ENCODE data around the gene AURKAIP1.

The AURKAIP1 gene

DNA sequence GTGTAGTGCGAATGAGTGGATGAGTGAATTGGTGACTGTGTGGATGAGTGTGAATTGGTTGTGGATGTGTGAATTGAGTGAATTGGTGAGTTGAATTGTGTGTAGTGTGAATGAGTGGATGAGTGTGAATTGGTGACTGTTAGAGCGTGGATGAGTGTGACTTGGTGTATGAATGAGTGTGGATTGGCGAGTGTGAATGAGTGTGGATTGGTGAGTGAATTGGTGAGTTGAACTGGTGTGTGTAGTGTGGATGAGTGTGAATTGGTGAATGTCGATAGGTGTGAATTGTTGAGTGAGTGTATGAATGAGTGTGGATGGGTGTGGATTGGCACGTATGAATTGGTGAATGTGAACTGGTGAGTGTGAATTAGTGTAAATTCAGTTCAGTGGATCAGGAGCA is 7.7 kb downstream of the AURKAIP1 start:
- Histone ChIP-seq H3K4me3 (no peak overlapping the region), H3K27ac (no peak overlapping the region)

DNA sequence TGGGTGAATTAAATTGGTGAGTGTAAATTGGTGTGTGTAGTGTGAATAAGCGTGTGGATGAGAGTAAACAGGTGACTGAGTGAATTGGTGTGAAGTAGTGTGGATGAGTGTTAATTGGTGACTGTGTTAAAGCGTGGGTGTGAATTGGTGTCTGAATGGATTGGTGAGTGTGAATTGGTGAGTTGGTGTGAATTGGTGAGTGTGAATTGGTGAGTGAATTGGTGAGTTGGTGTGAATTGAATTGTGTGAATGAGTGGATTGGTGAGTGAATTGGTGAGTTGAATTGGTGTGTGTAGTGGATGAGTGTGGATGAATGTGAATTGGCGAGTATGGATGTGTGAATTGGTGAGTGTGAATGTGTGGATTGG is 8.3 kb downstream of the AURKAIP1 start:
- no peak overlapping the region for H3K27ac ChIP-seq

DNA sequence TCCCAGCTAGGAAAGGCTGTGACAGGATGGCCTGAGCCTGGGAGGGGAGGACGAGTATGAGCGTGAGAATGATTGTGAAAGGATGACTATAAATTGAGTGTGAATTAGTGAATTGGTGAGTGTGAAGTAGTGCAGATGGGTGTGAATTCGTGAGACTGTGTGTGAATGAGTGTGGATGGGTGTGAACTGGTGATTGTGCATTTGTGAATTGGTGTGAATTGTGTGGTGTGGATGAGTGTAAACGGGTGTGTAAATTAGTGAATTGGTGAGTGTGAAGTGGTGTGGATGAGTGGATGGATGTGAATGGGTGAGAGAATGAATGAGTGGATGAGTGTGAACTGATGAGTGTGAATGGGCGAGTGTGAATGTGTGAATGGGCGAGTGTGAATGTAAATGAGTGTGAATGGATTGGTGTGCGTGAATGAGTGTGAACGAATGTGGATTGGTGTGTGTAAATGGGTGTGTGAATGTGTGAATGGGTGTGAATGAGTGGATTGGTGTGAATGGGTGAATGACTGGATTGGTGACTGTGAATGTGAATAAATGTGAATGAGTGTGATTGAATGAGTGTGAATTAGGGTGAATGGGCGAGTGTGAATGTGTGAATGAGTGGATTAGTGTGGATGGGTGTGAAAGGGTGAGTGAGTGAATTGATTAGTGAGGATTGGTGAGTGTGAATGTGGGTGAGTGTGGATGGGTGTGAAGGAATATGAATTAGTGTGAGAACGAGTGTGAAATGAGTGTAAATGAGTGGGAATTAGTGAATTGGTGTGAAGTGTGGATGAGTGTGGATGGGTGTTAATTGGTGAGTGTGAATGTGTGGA is 8.9 kb downstream of the AURKAIP1 start:
- H3K27ac ChIP-seq: no peak overlapping the region
- H3K4me3 ChIP-seq: no peak overlapping the region

More for the DNA sequence above, 8.3 kb downstream of the AURKAIP1 start:
- H3K4me3 ChIP-seq: no peak overlapping the region

DNA sequence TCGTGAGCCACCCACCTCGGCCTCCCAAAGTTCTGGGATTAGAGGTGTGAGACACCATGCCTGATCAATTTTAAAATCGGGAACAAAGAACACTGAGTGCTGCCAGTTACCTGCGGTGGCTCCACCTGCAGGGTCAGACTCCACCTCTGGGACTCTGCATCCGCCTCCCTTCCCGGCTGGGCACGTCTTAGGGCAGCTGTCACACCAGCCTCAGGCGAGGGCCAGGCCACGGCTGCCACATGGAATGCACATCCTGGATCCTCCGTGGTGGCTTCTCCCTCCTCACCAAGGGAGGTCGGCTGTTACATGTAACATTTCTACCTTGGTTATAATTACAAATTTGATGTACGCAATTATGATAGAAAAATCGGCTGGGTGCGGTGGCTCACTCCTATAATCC is 10.7 kb downstream of the AURKAIP1 start:
- no peak overlapping the region for H3K27ac ChIP-seq
- no peak overlapping the region for H3K4me3 ChIP-seq

DNA sequence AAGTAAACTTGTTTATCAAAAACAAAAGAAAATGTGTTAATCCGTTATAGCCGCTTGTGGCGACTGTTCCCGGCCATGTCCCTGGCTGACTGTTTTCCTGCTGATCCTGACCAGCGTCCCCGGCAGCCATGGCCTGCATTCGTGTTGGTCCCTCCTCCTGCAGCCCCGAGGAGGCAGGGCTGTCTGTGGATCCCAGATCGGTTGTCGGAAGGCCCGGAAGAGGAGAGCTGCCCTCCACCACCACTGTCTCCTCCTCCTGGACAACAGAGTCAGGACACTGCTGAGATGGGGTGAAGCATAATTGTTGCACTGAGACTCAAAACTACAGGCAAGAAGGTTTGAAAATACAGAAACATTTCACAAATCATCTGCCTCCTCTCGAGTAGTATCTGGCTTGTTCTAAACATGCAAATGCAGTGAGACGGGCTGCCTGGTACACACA is 13.0 kb downstream of the AURKAIP1 start:
- Histone ChIP-seq H3K4me3 (no peak overlapping the region), H3K27ac (peak overlapping the region in 16 of 21 experiments; percentile 3 to 92 (median 72))

DNA sequence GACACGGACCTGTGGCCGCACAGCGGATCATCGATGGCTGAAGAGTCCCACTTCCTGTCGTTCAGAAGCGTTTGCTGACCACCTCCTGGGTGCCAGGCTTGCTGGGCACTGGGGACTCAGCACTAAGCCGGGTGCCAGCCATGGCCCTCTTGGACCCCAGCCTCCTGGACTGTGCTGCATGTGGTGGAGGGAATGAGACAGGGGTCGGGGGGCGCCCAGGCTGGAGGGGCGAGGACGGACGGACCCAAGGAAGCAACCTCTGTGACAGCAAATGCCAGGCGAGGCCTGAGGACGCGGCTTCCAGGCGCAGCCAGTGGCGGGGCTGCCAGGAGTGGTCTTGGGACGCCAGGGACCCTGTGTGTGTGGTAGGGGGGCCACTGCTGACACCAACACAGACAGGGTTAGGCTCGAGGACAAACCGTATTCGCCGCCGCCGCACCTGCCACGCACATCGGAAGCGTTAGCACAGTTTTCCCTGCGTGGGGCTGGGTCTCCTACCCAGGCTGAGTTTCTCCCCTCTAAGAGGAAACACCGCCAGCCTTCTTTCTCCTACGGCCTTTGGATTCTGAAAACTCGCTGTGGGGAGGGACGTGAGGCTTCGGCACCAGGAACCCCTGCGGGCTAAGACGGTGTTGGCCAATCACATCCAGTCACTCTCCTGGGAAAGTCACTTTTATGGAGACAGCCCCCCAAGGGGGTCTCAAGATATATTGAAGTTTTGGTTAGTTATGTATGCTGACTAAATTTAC is 13.6 kb downstream of the AURKAIP1 start:
- Histone ChIP-seq H3K4me3 (no peak overlapping the region), H3K27ac (peak overlapping the region in 18 of 21 experiments; percentile 3 to 92 (median 70))

DNA sequence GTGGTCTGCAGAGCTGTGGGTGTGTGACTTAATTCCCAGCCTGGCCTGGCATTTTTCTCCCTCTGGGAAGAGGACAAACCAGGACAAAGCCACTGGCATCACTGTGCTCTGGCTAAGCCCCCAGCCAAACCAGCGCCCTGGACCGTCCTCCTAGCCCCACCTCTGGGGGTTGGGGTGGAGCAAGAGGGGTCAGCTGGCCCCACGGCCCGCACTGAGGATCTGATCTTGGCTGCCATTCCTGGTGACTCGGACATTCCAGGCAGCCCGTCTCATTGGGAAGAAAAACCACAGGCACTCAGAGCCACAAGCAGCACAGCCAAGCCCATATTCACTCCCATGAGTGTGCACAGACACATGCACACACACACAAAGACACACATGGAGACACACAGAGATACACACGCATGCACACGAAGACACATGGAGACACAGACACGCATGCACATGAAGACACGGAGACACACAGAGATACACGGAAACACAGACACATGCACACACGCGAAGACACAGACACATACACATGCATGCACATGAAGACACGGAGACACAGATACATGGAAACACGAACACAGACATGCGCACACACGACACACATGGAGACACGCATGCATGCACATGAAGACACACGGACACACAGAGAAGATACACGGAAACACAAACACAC is 14.4 kb downstream of the AURKAIP1 start:
- peak overlapping the region in 20 of 21 experiments; percentile 54 to 97 (median 84) for H3K27ac ChIP-seq
- no peak overlapping the region for H3K4me3 ChIP-seq

DNA sequence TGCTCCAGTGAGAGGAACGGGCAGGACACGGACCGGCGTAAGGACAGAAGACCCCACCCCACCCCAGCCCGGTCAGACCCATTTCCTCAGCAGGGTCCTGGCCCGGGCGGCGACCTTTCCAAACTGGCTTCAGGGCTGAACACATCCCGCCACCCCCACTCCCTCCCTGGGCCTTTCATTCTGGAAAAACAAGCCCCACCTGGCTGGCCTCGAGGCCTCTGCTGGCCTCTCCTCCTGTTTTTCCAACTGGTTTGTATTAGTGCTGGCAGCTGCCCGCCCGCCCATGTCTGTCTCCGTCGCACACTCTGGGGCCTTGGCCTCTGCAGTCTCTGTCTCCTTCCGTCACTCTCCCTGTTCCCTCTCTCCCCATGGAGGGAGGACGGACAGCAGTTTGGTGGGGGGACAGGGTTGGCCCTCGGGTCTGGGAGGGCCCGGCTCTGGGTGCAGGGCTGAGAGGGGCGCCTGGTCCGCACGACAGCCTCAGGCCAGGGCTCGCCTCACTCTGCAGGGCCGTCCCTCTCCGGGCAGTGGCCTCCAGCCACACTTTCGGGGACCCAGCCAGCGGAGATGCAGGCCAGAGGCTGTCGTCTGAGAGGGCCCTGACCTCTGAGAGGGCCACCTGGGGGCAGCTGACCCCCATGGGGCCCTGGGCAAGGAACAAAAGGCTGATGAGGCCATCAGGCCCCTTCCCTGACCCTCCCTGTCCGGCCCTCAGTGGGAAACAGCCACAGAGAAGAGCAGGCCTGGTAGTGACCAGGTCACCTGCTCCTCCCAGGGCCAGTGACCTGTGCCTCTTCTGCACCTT is 15.1 kb downstream of the AURKAIP1 start:
- H3K4me3 ChIP-seq: peak overlapping the region in 1 of 7 experiments; percentile 4
- peak overlapping the region in 20 of 21 experiments; percentile 54 to 97 (median 84) for H3K27ac ChIP-seq

DNA sequence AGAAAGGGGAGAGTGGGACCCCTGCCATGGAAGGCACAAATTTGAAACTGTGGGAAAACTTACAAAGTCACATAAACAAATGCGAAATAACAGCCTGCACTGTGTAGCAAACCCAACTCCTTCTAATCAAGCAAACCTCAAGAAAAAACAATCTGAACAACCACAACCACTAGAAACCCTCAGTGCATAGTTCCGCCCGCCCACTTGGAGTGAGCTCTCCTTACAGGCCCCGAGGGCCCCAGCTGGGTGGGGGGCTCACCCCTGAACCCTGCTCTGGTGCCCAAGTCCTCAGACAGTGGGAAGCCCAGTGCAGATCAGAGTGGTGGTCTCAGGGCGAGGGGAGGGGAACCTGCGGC is 15.7 kb downstream of the AURKAIP1 start:
- Histone ChIP-seq H3K27ac (peak overlapping the region in 20 of 21 experiments; percentile 54 to 97 (median 84)), H3K4me3 (no peak overlapping the region)

DNA sequence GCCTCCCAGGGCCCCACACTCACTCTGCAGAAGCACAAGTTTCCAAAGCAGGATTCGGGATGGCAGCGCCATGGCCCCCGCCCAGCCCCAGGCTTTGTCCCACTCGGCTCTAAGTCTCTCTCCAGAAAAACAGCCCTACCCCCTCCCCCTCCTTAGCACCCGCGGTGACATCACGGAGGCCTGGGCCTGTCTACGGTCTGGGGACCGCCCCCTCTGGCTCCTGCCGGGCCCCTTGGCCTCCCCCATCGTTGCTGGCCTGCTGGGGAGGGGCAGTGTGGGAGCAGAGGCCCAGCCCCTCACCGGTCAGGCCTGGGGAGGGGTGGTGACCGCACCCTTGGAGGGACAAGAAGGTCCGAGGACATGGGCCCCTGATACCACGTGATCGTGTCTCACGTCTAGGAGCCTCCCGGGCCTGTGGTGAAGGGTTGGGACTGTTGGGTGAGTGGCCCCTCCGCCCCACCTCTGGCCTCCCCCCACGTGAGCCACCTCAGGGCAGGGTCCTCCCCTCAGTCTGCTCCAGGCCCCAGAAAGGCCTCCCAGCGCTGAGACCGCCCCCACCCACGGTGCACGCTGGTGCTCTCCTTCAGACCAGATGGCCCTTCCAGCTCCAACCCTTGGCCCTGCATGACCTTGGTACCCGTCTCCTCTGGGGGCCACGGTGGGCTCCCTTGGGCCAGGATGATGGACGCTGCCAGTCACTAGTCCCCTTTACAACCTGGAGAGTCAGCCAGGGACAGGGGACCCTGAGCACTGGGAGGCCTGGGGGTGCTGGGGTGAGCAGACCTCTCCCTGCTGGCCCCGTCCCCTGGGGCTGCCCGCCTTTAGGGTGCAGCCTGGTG is 16.4 kb downstream of the AURKAIP1 start, which contains the start of gene MXRA8:
TSS of gene MXRA8 (minus strand) at position 123 of the 839 bp plus-strand sequence. CDS start at position 72, 51 bp downstream.
- Histone ChIP-seq H3K4me3 (peak within 1 kb of the TSS; percentile 21 to 44 (median 32)), H3K27ac (peak within 1 kb of the TSS in 20 of 21 experiments; percentile 61 to 97 (median 84))

DNA sequence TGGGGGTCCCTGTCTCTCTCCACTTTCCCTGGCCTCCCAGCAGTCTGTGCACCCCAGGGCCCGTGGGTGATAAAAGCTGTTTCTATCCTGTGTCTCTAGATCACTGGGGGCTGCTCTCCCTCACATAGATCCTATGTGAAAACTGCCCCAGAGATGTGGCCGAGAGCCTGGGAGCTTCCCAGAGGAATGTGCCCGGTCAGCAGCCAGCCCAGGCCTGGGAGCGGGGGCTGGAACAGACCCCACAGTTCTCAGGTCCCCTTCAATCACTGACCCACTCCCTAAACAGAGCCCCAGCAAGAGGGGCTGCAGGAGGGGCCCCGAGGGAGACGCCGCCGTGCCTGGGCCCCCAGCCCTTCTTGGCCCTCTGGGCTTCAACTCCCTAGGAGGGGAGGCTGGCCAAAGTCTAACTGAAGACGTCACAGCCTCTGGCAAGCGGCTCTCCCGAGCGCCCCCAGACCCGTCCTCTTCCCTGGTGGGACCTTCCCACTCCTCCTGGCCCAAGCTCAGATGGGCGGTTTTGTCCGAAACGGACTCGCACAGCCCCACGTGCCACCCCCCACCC is 17.1 kb downstream of the AURKAIP1 start:
- Histone ChIP-seq H3K27ac (peak overlapping the region in 20 of 21 experiments; percentile 43 to 97 (median 84)), H3K4me3 (peak overlapping the region; percentile 21 to 44 (median 32))

DNA sequence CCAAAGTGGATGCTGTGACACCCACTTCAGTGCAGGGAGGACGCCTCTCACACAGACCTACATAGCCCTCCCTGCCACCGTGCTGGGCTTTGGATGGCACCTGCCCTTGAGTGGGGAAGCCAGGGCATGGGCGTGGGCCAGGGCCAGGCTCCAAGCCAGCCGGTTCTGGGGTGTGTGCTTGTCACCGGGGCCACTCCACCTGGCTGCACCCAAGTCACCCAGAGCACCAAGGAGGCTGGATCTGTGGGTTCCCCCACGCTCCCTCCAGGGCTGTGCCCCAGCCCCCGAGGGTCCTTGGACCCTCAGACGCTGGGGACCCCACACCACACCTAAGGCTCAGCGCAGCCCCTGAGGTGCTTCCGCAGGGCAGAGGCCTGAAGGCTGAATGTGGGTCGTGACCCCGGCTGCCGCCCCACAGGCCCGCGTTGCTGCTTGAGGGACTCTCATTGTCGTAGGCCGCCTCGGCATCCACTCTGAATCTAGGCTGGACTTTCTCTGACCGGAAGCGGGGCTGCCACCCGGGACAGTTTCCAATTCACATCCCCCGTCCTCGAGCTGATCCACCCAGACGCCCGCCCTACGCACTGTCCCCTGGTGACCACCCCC is 18.1 kb downstream of the AURKAIP1 start:
- H3K27ac ChIP-seq: peak overlapping the region in 17 of 21 experiments; percentile 34 to 97 (median 84)
- H3K4me3 ChIP-seq: peak overlapping the region; percentile 21 to 44 (median 32)

DNA sequence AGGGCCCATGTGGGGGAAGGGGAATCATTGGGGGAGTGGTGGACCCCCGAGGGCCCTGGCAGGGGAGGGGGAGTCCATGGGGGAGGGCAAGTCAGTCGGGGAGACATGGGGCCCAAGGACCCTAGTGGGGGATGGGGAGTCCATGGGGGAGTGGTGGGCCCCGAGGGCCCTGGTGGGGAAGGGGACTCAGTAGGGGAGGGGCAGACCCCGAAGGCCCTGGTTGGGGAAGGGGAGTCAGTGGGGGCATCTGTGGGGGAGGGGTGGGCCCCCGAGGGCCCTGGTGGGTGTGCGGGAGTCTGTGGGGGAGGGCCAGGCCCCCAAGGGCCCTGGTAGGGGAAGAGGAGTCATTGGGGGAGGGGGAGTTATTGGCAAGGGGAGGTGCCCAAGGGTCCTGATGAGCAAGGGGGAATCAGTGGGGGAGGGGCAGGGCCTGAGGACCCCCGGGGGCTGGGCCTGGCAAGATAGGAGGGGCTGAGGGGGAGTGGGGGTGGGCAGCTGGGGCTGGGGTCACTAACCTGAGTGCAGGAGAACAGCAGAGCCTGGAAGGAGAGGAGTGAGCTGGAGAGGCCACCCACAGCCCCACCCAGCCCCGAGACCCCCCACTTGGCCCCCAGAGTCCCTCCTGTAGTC is 18.7 kb downstream of the AURKAIP1 start:
- Histone ChIP-seq H3K27ac (peak overlapping the region in 14 of 21 experiments; percentile 34 to 97 (median 84)), H3K4me3 (peak overlapping the region; percentile 21 to 44 (median 32))

DNA sequence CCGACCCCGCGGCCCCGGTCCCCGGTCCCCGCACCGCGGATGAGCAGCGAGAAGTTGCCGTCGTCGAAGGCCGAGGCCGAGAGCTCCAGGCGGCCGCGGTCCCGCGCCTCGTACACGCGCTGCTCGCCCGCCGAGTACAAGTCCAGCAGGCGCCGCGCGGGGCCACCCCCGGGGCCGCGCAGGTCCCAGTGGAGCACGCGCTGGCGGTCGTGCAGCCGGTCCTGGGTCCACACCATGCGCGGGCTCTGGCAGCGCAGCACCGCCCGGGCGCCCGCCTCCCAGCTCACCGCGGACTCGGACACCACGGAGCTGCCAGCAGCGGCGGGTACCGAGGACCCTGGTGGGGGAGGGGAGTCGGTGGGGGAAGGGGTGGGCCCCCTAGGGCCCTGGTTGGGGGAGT is 19.6 kb downstream of the AURKAIP1 start:
- H3K27ac ChIP-seq: peak overlapping the region in 3 of 21 experiments; percentile 2 to 63 (median 14)
- H3K4me3 ChIP-seq: peak overlapping the region in 6 of 7 experiments; percentile 0 to 37 (median 16)

DNA sequence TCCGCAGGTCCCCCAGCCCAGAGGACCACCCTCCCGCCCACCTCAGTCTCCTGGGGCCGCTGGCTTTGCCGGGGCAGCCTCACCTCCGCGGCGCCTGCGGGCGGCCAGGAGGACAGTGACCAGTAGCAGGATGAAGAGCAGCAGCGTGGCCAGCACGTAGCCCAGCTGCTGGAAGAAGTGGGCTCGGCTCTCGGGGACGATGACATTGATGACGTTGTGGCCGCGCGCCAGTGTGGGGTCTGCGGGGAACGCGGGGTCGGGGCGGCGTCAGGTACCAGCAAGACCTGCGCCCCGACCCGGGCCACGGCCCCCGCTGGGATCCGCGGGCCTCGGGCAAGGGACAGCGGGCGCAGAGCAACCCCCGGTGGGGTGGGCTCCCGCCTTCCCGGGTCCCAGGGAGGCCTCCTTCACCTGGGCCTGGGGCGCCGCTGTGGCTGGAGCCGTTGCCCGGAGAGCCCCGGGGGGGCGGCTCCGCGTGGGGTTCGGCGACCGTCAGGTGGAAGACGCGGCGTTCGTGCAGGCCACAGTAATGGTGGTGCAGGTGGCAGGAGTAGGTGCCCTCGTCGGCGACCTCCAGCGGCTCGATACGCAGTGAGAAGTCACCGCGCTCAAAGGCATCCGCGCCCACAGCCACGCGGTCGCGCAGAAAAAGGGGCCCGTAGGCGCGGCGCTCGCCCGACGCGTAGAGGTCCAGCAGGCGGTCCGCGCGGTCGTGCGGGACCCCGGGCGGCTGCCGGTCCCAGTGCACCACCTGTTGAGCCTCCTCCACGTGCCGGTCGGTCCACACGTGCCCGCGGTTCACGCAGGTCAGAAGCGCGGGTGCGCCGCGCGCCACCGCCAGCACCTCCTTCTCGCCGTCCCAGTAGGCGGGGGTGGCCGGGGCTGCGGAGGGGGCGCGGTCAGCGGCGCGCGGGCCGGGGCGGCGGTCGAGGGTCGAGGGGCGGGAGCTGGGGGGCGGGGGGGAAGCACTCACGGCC is 20.4 kb downstream of the AURKAIP1 start:
- Histone ChIP-seq H3K4me3 (peak overlapping the region in 2 of 7 experiments; percentile 17 to 37), H3K27ac (no peak overlapping the region)
